ENCODE results near the gene DSCAML1.

DSCAML1 gene

DNA sequence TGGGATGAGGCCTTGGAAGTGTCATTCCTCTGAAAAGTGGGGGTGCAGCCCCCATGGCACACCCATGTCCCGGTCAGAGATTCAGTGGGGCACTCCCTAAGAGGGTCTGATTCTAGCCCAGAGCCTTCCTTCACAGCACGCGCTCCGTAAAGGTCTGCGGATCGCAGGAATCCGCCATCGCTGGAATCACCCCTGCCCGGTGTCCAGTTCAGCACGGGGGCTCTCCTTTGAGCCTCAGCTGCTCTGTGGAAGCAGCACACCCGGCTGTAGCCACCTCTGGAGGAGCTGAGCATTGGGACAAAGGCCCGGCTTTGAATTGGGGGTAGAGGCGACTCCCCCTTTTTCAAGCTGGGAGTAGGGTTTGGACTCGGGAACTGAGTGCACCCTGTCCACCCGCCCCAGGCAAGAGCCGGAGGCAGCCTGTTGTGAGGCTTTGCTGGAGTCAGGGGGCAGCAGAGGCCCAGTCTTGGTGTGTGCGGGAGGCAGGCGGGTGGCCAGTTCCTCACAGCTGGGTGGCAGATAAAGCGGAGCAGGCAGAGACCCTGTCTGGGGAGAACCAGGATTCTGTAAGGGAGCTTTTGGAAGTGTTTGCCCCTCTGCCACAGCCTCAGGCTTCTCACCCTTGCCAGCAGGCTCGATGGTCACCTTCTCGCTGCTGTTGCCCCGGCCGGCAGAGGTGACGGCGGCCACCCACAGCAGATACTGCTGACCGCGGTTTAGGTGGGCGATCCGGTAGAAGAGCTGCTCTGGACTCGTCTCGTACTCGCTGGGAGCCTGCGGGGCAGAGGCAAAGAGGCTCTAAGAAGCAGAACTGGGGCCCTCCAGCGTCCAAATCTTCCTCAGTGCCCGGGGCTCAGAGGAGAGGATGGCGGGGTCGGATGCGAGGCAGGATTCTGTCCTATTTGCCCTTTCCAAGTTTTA, 353.5 kb downstream of the DSCAML1 start:
- peak; percentile 17 for DNase-seq (ENCODE audit: low spot score)

DNA sequence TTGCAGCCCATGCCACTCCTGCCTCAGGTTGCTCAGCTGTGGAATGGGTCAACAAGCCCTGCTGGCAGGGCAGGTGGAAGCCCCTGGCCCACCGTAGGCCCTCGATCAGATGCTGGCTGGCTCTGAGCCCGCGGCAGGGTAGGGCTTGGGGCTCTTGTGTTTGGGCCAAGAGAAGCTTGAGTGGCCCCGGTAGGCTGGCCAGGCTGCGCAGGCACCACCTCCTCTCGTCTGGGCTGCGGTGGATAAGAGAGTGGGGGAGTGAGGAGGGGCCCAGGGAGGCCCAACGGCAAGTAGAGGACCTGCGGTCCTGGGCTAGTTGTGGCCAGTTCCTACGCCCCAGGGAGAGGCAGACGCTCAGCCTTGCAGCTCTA, 354.2 kb downstream of the DSCAML1 start:
- DNase-seq (ENCODE audit: low spot score): no peak

DNA sequence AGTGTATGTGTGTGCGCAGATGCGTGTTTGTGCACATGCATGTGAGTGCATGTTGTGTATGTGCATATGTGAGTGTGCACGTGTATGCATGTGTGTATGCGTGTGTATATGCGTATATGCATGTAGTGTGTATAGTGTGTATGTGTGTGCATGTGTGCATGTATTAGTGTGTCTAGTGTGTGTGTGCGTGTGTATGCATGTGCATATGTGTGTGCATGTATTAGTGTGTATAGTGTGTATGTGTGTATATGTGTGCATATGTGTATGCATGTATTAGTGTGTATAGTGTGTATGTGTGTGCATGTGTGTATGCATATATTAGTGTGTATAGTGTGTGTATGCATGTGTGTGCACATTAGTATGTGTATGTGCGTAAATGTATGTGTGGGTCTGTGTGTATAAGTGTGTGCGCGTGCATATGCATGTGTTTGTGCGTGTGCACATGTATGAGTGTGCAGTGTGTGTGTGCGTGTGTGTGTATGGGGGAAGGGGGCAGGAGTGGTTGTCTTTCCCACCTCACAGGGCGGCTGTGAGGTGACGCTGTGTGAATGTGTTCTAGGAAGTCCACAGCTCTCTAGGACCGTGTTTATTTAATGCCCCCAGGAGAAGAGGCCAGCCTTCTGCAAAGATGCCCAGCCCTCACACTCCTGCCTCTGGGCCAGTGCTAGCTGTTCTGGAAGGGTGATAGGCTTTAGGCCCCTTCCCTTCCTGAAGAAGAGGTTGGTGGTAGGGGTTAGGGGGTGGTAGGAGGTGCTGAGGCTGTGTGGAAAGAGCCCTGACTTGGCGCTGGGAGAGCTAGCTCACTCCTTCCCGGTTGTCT, 354.8 kb downstream of the DSCAML1 start:
- DNase-seq (ENCODE audit: low spot score): no peak

DNA sequence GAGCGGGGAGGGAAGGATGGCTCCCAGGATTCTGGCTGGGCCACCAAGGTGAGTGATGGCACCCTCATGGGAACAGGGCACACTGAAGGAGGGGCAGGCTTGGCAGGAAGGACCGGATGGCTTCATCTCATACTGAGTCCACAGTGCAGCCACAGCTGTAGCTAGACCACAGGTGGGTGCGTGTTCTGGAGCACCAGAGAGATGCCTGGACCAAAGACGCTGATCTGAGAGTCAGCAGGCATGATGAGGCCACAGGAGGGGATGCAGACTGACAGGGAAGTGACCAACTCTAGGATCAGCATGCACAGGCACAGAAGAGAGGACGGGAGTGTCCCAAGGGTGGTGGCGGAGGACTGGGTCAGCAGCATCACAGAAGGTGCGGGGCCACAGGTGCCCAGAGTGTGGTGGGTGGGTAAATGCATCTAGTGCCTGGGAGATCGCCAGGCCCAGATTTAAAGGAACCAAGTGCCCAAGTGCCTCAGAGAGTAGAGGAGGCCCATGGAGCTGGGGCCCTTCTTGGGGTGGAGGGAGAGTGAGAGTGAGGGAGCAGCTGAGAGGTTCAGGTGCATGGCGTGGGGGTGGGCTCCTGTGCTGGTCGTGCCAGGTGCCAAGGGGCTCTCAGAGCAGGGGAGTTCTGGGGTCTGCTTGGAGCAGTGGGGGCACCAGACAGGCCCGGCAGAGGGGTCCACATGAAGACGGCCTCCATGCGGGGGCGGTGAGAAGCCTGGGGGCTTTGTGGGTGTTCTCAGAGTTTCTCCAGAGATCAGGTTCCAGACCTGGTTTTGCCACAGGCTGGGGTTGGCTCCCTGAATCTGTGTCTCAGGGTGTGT, 355.7 kb downstream of the DSCAML1 start:
- DNase-seq (ENCODE audit: low spot score): no peak

DNA sequence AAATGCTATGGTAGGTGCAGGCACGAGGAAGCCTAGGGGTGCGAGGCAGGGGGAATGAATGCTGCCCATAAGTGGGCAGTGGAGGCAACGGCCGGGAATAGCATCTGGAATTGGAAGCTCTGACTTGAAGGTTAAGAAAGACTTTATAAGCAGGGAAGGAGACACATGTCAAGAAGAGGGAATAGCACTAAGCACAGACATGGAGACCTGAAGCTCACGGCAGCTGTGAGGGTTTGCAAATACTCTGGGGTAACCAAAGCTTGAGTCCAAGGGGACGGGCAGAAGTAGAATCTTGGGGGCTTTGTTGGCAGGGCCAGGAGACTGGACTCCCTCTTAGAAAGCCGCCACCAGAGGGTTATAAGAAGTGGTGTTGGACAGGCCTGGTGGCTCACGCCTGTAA, 356.8 kb downstream of the DSCAML1 start:
- no peak for DNase-seq (ENCODE audit: low spot score)

DNA sequence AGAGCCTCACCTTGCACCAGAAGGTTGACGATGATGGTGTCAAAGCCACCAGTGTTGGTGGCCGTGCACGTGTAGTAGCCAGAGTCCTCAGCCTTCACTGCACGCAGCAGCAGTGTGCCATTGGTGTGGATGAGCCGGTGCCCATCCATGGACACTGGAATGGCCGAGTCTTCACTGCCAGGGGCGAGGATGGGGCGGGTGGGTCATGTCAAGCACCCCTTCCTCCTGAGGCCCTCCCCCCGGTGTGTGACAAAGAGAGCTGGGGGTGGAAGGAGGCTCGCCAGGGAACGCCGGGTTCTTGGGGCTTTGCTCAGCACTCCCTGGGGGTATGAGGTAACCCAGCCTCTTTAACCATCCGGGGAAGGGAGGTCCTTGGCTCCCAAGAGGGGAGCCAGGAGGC, 357.8 kb downstream of the DSCAML1 start:
- DNase-seq (ENCODE audit: low spot score): no peak

DNA sequence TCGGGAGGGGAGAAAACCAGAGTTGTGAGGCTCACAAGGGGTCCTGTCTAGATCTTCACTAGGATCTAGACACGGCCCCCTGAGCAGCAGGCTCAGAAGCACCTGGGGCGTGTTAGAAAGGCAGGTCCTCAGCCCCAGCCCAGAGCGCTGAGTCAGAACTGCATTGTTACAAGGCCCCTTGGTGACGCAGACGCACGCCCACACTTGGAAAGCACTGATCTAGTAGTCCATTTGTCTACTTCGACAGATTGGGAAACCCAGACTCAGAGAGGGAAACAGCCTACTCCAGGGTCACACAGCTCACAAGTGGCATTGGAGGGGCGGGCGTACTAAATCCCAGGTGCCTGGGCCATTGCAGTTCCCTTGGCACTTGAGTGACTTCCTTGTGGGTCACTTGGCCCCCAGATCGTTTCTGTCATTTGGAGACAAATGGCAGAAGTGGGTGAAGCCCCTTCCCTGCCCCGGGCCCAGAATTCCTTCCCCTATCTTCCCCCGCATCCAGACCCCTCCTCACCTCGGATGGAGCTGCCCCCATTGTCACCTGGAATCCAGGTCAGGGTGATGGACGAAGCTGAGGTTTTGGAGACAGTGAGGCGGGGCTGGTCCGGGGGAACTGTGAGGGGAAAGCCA, 358.5 kb downstream of the DSCAML1 start:
- no peak for DNase-seq (ENCODE audit: low spot score)

DNA sequence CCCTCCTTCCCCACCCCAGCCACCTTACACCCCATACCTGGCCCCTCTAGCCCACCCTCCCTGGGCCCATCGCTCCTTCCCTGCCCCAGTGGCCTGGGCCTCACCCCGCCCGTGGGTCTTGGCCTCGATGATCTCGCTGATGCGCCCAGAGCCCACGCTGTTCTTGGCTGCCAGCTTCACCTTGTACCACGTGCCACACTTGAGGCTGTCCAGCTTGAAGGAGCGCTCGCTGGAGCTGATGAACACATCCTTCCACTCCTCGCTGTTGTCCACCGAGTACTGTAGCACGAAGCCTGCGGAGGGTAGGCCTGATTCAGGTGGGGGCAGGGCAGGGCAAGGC, 359.3 kb downstream of the DSCAML1 start:
- no peak for DNase-seq (ENCODE audit: low spot score)

DNA sequence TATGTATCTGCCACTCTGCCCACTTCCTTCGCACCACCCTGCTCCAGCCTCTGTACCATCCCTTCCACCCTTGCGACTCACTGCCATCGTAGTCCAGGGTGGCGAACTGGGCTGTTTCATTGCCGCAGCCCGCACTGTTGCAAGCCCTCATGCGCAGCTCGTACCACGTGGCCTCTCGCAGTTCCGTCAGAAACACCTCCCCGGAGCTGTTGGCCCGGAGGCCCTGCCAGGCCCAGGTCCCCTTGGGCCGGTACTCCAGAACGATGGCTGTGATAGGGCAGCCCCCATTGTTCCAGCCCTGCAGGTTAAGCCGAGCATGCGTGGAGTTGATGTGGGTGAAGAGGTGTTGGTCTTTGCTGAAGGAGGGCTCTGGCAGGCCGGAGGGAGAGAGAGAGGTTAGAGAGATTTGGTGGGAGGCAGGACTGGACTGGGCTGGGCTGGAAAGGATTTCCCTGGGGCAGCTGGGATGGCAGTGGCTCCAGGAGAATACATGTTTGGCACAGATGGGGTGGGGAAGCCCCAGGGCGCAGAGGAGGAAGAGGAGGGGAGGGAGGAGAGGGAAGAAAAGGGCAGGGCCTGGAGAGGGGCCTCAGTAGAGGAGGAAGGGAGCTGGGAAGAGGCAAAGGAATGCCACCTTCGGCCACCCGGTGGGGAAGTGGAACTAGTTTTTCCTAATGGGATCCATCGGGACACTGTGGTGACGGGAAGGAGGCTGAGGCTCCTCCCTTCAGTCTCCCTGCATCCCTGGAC, 359.8 kb downstream of the DSCAML1 start:
- DNase-seq (ENCODE audit: low spot score): no peak

DNA sequence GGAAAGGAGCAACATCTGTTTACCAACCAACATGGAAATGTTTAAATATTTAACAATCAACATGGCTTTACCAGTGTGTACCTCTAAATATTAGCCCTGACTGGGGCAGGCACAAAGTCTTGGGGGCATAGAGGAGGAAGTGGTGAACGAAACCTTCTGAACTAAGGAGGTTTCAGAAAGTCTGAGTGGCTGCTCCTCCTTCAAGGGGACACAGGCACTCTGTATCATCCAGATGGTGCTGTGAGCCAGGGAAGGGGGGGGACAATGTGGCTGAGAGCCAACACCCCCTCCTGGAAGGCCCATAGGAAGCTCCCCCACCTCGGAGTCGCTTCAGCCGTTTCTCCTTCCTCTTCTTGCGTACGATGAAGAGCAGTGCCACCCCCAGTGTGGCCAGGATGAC, 361.7 kb downstream of the DSCAML1 start:
- DNase-seq (ENCODE audit: low spot score): no peak

DNA sequence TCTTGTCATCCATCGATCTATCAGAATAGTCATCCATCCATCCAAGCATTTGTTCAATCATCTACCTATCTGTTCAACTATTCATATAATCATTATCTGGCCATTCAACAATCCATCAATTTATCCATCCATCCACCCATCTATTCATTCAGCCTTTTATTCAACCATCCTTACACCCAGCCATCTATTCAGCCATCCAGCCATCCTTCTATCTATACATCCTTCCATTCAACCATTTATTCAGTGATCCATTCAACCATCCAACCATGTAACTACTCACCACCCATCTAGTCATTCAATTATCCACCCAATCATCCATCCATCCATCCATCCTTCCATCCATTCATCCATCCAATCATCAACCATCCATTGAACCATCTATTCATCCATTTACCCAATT, 362.5 kb downstream of the DSCAML1 start:
- DNase-seq (ENCODE audit: low spot score): no peak

DNA sequence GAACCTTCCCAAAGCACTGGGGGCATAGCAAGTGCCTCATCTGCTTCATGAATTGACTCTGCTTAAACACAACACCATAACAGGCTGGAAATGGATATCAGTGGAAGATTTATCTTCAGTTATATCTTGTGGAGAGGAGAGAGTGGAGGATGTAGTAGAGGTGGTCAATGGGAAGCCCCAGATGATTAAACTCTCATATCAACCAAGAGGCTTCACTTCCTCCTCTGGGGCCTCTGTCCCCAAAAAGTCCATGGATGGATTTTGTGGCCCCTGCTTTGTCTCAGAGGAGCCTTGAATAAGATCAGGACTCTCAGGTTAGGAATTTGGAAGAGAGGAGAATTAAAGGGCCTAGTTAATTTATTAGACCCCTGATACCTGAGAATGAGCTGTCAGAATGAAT, 363.3 kb downstream of the DSCAML1 start:
- DNase-seq (ENCODE audit: low spot score): no peak

DNA sequence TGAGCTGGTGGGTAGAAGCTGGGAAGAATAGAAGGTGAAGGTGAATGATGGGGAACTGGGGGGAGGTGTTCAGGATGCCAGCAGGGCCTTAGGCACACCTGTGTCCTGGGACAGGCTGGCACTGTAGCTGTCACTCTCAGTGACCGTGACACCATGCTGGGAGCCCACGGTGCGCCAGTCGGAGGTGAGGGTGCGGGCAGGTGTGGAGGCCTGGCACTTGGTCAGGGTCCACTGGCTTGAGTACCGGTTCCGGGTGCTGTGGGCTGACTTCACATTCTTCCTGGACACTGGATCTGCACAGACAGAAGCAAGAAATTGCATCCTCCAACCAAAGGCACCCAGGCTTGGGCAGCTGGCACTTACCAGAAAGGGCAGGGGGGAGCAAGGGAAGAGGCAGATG, 365.6 kb downstream of the DSCAML1 start:
- DNase-seq (ENCODE audit: low spot score): no peak

DNA sequence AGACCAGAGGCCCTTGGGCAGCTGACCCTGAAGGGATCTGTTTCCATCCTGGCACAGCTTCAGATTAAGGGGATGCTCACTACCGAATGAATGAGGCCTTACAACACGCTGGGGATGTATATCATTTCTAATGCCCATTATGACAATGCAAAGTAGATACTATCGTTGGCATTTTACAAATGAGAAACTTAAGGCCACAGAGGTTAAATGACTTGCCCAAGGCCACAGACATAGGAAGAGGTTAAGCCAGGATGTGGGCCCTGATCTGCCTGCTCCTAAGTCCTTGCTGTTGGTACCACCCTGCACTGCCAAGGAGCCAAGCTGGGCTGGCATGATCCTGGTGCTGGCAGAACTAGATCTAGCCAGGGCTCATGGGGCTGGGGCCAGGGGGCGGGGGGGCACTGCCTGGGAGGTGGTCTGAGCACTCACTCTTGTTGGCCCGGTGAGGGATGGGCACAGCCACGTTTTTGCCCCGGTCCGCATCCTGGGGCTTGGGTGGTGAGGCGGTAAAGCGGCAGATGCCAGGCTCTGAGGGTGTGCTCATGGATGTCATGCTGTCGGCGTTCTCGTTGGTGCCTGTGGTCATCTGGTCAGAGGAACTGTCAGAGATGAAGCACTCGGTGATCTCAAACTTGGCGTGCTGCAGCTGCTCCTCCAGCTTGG, 366.6 kb downstream of the DSCAML1 start:
- DNase-seq (ENCODE audit: low spot score): no peak

DNA sequence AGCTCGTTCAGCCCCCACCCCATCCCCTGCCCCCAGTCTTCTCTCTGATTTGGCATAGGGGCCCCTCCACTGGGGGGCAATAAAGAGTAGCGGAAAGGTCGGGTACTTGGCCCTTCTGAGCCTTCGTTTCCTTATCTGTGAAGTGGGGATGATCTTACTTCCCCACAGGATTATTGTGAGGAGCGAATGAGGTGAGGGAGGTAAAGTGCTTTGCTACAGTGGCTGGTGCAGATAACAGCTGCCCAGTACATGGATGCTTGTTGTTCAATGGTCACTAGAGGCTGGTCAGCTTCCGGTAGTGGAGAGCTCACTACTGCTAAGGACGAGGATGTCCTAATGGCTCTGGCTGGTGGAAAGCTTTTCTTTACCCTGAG, 368.2 kb downstream of the DSCAML1 start:
- DNase-seq (ENCODE audit: low spot score): no peak

DNA sequence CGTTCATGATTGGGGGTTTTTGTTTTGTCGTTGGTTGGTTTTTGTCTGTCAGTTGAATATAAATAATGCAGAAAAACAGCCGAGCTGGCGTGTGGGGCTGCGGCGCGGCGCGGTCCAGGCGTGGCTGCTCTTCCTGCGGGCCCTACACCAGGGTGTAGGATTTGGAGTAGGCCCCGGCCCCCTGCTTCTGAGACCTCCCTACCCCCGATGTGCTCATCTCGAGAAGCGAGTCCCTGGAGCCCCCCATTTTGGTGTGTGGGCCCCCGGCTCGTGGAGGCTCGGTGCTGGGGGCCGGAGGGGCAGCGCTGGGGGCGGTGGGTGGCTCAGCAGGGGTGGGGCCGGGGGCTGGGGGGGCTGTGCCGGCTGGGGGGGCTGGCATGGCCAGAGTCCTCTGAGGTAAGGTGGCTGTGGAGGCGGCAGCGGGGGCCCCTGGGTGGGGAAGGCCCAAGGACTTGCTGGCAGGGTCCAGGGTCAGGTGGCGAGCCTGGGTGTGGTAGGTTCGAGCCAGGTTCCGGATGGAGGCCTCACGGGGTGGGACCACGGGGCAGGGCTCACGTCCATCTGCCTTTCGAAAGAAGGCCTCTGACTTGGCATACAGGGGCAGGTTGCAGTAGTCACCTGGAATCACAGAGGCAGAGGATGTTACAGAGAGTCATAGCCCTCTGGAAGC, 368.7 kb downstream of the DSCAML1 start:
- DNase-seq (ENCODE audit: low spot score): no peak

DNA sequence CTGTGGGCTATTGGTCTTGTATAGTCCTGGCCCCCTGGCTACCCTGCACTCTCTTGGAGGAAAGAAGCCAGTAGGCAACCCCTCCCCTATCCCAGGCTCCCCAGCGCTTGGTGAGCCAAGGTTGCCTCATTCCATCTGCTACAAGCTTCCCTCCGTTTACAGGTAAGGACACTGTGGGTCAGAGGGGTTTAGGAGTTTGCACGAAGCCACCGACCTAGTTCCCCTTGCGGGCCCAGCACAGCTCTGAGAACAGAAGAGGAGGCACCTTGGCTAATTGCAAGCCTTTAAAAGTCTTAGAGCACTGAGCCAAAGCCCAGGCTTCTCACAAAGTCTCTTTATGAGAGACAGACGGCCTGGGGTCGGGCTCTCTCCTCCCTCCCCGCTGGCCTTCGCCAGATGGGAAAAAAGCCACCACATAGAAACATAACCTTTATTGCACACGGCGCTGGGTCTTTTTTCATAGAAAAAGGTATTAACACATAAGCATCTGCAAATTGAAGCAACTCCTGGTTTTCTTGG, 369.6 kb downstream of the DSCAML1 start:
- no peak for DNase-seq (ENCODE audit: low spot score)

DNA sequence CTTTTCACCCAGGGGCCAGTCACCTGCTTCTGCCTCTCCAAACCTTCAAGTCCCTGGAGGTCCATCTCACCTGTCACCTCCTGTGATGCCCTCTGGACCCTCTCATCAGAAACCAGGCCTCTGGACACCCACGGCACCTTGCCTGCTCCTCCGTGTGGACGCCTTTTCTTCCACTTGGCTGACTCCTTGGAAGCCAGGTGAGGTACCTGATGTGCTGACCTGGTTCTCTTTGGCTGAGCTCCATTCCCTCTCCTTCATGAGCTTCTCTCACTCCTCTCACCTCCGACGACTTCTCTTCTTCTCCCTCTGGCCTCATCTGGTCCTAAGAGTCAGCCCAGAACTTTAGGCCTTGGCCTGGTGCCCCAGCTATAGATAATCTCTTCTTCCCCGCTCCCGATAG, 370.1 kb downstream of the DSCAML1 start:
- DNase-seq (ENCODE audit: low spot score): no peak

DNA sequence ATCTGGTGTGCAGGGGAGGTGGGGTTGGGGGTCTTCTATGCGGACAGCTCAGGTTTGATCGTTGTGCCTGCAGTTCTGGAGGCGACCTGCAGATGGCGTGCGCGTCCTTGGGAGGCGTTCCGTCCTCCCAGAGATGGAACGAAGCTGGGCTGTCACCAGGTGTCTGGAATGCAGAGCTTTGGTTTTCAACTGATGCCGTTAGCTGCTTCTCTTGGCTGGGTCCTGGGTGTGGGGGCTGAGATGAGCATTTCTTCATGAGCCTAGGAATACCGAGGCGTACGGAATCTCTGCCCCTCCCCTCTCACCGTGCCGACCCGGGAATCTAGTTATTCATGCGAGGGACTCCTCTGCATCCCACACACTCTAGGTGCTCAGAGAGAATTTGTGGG, 370.7 kb downstream of the DSCAML1 start:
- DNase-seq (ENCODE audit: low spot score): peak; percentile 47

DNA sequence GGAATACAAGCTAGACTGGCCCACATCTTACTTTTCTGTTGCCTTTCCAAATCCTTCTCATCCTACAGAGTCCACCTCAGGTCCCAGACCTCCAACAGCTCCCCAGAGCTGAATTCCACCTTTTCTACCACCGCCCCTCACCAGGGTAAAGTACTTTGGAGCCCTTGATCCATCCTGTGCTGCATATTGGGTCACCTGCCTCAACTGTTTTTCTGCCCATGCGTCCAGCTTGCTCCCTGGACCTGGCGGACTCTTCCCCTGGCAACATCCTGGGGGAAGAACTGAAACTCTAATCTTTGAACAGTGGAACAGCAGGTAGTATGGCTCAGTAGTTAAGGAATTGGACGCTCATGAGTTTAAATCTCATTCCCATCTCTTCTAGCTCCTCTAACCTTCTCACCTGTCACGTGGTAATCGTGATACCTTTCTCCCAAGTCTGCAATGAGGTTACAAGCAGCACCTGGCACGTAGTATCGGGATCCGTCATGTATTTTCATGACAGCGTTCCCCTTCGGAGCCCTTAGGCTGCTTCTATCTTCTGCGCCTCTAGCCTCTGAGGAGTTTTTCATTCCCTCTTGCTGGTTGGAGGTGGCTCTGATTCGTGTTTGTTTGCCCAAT, 371.2 kb downstream of the DSCAML1 start:
- no peak for DNase-seq (ENCODE audit: low spot score)

Measured in RKO (cell line).